ENCODE results near the gene TMEM87A.

Gene TMEM87A

GRCh38 chr15:42203891-42204290, 69.3 kb downstream of the TMEM87A start:
- no peaks in the 10 kb centered on the region for H3K9me3 ChIP-seq
- no peaks in the 10 kb centered on the region for H3K27me3 ChIP-seq
- H3K4me1 ChIP-seq (ENCODE audit: control insufficient read depth in 1 of 2, insufficient read depth in 1 of 2, low read depth in 1 of 2, low read length in 1 of 2): peaks cover 25 to 28% of the 10 kb centered on the region in 2 experiments
- no peak overlapping the region for H3K27ac ChIP-seq
- H3K4me3 ChIP-seq (ENCODE audit: low read depth in 1 of 2, low read length in 1 of 2): no peak overlapping the region
- no peak for TF ChIP-seq CTCF (IDR thresholded peaks at IDR 0.05)
- peaks cover 19% of the 10 kb centered on the region for H3K36me3 ChIP-seq

GRCh38 chr15:42202653-42203052, 70.6 kb downstream of the TMEM87A start:
- no peak for TF ChIP-seq CTCF (IDR thresholded peaks at IDR 0.05)

GRCh38 chr15:42201801-42202200, 71.4 kb downstream of the TMEM87A start:
- TF ChIP-seq CTCF (IDR thresholded peaks at IDR 0.05): no peak
- Histone ChIP-seq H3K9me3 (no peaks in the 10 kb centered on the region), H3K27me3 (no peaks in the 10 kb centered on the region), H3K27ac (no peak overlapping the region), H3K4me1 (ENCODE audit: control insufficient read depth in 1 of 2, insufficient read depth in 1 of 2, low read depth in 1 of 2, low read length in 1 of 2) (peaks cover 7 to 10% of the 10 kb centered on the region in 2 experiments), H3K36me3 (peaks cover 37% of the 10 kb centered on the region), H3K4me3 (ENCODE audit: low read depth in 1 of 2, low read length in 1 of 2) (no peak overlapping the region)

More at GRCh38 chr15:42202653-42203052, 70.6 kb downstream of the TMEM87A start:
- Histone ChIP-seq H3K36me3 (peaks cover 31% of the 10 kb centered on the region), H3K27me3 (no peaks in the 10 kb centered on the region), H3K27ac (no peak overlapping the region), H3K9me3 (no peaks in the 10 kb centered on the region), H3K4me1 (ENCODE audit: control insufficient read depth in 1 of 2, insufficient read depth in 1 of 2, low read depth in 1 of 2, low read length in 1 of 2) (peaks cover 16 to 19% of the 10 kb centered on the region in 2 experiments), H3K4me3 (ENCODE audit: low read depth in 1 of 2, low read length in 1 of 2) (no peak overlapping the region)

GRCh38 chr15:42199126-42199525, 74.1 kb downstream of the TMEM87A start:
- Histone ChIP-seq H3K27me3 (no peaks in the 10 kb centered on the region), H3K27ac (no peak overlapping the region), H3K36me3 (peaks cover 44% of the 10 kb centered on the region), H3K9me3 (no peaks in the 10 kb centered on the region), H3K4me1 (ENCODE audit: control insufficient read depth in 1 of 2, insufficient read depth in 1 of 2, low read depth in 1 of 2, low read length in 1 of 2) (peaks cover 0 to 5% of the 10 kb centered on the region in 2 experiments), H3K4me3 (ENCODE audit: low read depth in 1 of 2, low read length in 1 of 2) (no peak overlapping the region)
- no peak for TF ChIP-seq CTCF (IDR thresholded peaks at IDR 0.05)

GRCh38 chr15:42198516-42198915, 74.7 kb downstream of the TMEM87A start:
- peaks cover 44% of the 10 kb centered on the region for H3K36me3 ChIP-seq
- TF ChIP-seq CTCF (IDR thresholded peaks at IDR 0.05): no peak

GRCh38 chr15:42194513-42194912, 78.7 kb downstream of the TMEM87A start:
- H3K27me3 ChIP-seq: no peaks in the 10 kb centered on the region
- H3K4me3 ChIP-seq (ENCODE audit: low read depth in 1 of 2, low read length in 1 of 2): no peak overlapping the region
- no peak for TF ChIP-seq CTCF (IDR thresholded peaks at IDR 0.05)
- peaks cover 69% of the 10 kb centered on the region for H3K36me3 ChIP-seq
- no peaks in the 10 kb centered on the region for H3K9me3 ChIP-seq
- H3K4me1 ChIP-seq (ENCODE audit: control insufficient read depth in 1 of 2, insufficient read depth in 1 of 2, low read depth in 1 of 2, low read length in 1 of 2): no peaks in the 10 kb centered on the region
- H3K27ac ChIP-seq: no peak overlapping the region

More at GRCh38 chr15:42198516-42198915, 74.7 kb downstream of the TMEM87A start:
- H3K27ac ChIP-seq: no peak overlapping the region
- H3K9me3 ChIP-seq: no peaks in the 10 kb centered on the region
- H3K27me3 ChIP-seq: no peaks in the 10 kb centered on the region
- H3K4me3 ChIP-seq (ENCODE audit: low read depth in 1 of 2, low read length in 1 of 2): no peak overlapping the region
- no peaks in the 10 kb centered on the region for H3K4me1 ChIP-seq (ENCODE audit: control insufficient read depth in 1 of 2, insufficient read depth in 1 of 2, low read depth in 1 of 2, low read length in 1 of 2)
